Globus pallidus (tissue), 1 donor: ENCODE data around the gene MAFF.
"Not testable (repeated sequence)": the region's sequence is repeated elsewhere in the genome, so short reads cannot be mapped to it uniquely, and the experiment has no call there.

Source experiments
- DNase-seq: peaks from one replicate; pipeline ENCODE4 v3.0.0-alpha.2; 2015; ENCODE audit warnings: low spot score

MAFF gene

GRCh38 chr22:38223289-38223960 lies 21.6 kb downstream of the MAFF start:
- no peak for DNase-seq

GRCh38 chr22:38226853-38227649 lies 25.3 kb downstream of the MAFF start:
- no peak for DNase-seq

GRCh38 chr22:38228326-38228872 lies 26.6 kb downstream of the MAFF start:
- DNase-seq, result peak; percentile 43

- no peak for DNase-seq
Measured at GRCh38 chr22:38228873-38229740, 27.3 kb downstream of the MAFF start.

- DNase-seq, result peak; percentile 73
Measured at GRCh38 chr22:38230108-38230825, 28.5 kb downstream of the MAFF start.

GRCh38 chr22:38230916-38231315 lies 29.1 kb downstream of the MAFF start:
- no peak for DNase-seq

- DNase-seq, result no peak
Measured at GRCh38 chr22:38232196-38232595, 30.4 kb downstream of the MAFF start.

- DNase-seq, result peak; percentile 38
Measured at GRCh38 chr22:38233427-38233826, 31.6 kb downstream of the MAFF start.

GRCh38 chr22:38233856-38234255 lies 32.1 kb downstream of the MAFF start:
- DNase-seq, result not testable (repeated sequence)

GRCh38 chr22:38235240-38235850 lies 33.6 kb downstream of the MAFF start:
- DNase-seq, result no peak

GRCh38 chr22:38236786-38237185 lies 35.0 kb downstream of the MAFF start:
- no peak for DNase-seq

GRCh38 chr22:38238519-38239071 lies 36.8 kb downstream of the MAFF start:
- peak; percentile 74 for DNase-seq

- peak; percentile 94 for DNase-seq
Measured at GRCh38 chr22:38239101-38239761, 37.4 kb downstream of the MAFF start.

GRCh38 chr22:38240734-38241252 lies 39.0 kb downstream of the MAFF start:
- peak; percentile 45 for DNase-seq

GRCh38 chr22:38243007-38243765 lies 41.4 kb downstream of the MAFF start:
- DNase-seq, result peak; percentile 68

- DNase-seq, result no peak
Measured at GRCh38 chr22:38244106-38244505, 42.3 kb downstream of the MAFF start.

- no peak for DNase-seq
Measured at GRCh38 chr22:38246046-38246658, 44.4 kb downstream of the MAFF start.

GRCh38 chr22:38246692-38247091 lies 44.9 kb downstream of the MAFF start:
- peak; percentile 89 for DNase-seq

GRCh38 chr22:38247713-38248112 lies 45.9 kb downstream of the MAFF start:
- DNase-seq, result no peak
